ENCODE results near the gene SCGB1D4. TPM values are rescaled to one million over a fixed set of nuclear protein-coding genes. Genes with fewer than 3 reads are reported as not detected.

SCGB1D4 gene
- polyA plus RNA-seq, 1 donor (not counting 4 experiments of a cell fraction or from before 2014, with no cell fraction given) = not detected

DNA sequence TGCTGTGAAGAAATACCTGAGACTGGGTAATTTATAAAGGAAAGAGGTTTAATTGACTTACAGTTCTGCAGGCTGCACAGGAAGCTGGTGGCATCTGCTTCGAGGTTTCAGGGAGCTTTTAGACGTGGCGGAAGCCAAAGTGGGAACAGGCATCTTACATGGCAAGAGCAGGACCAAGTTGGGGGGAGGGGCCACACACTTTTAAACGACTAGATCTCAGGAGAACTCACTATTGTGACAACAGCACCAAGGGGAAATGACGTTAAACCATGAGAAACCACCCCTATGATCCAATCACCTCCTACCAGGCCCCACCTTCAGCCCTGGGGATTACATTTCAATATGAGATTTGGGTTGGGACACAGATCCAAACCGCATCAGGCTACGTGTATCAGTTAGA is 11.1 kb upstream of the SCGB1D4 start:
- no peak for TF ChIP-seq EZH2 (IDR thresholded peaks at IDR 0.05; ENCODE audit: low read length)
- TF ChIP-seq, protein P1, sequence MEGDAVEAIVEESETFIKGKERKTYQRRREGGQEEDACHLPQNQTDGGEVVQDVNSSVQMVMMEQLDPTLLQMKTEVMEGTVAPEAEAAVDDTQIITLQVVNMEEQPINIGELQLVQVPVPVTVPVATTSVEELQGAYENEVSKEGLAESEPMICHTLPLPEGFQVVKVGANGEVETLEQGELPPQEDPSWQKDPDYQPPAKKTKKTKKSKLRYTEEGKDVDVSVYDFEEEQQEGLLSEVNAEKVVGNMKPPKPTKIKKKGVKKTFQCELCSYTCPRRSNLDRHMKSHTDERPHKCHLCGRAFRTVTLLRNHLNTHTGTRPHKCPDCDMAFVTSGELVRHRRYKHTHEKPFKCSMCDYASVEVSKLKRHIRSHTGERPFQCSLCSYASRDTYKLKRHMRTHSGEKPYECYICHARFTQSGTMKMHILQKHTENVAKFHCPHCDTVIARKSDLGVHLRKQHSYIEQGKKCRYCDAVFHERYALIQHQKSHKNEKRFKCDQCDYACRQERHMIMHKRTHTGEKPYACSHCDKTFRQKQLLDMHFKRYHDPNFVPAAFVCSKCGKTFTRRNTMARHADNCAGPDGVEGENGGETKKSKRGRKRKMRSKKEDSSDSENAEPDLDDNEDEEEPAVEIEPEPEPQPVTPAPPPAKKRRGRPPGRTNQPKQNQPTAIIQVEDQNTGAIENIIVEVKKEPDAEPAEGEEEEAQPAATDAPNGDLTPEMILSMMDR (optimal IDR thresholded peaks at IDR 0.05 in 1 of 3, IDR thresholded peaks at IDR 0.05 in 1 of 3, conservative IDR thresholded peaks at IDR 0.05 in 1 of 3; ENCODE audit: extremely low read depth in 1 of 3, insufficient read depth in 2 of 3, low read length in 3 of 3) = no peak
- no peak overlapping the region for H3K4me2 ChIP-seq (ENCODE audit: control insufficient read depth, extremely low read depth, insufficient read depth, low read depth, low read length)

DNA sequence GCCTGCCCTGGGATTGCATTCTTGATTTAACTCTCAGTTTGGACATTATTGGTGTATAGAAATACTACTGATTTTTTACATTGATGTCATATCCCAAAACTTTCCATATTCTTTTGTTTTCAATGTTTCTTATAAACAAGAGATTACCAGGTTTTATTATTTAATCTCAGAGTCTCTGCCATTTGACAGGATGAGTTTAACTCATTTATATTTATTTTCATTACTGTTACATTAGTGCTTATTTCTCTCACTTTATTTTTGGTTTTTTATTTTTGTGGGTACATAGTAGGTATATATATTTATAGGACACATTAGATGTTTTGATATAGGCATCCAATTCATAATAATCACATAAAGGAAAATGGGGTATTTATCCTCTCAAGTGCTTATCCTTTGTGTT is 9.1 kb upstream of the SCGB1D4 start:
- Histone ChIP-seq H3K4me1 (ENCODE audit: control insufficient read depth, extremely low read depth, insufficient read depth, low read length) (no peaks in the 10 kb centered on the region), H2AFZ (ENCODE audit: control insufficient read depth, low read length) (no peak overlapping the region), H3K9ac (ENCODE audit: control insufficient read depth, extremely low read depth, insufficient read depth, low read length) (no peak overlapping the region), H3K4me3 (ENCODE audit: control insufficient read depth in 2 of 3, extremely low read depth in 1 of 3, insufficient read depth in 2 of 3, low read depth in 1 of 3, low read length in 3 of 3) (no peak overlapping the region), H4K20me1 (ENCODE audit: control insufficient read depth, extremely low read depth, insufficient read depth, low read length) (no peaks in the 10 kb centered on the region), H3K9me1 (ENCODE audit: control insufficient read depth, extremely low read depth, insufficient read depth, low read length) (no peaks in the 10 kb centered on the region), H3K4me2 (ENCODE audit: control insufficient read depth, extremely low read depth, insufficient read depth, low read depth, low read length) (no peak overlapping the region), H3K79me2 (ENCODE audit: control insufficient read depth, insufficient read depth, low read length) (no peaks in the 10 kb centered on the region), H3K27ac (ENCODE audit: control insufficient read depth, insufficient read depth, low read length) (no peak overlapping the region), H3K9me3 (ENCODE audit: control insufficient read depth, low read depth, low read length) (no peaks in the 10 kb centered on the region), H3K27me3 (ENCODE audit: control insufficient read depth, extremely low read depth, insufficient read depth, low read length) (no peaks in the 10 kb centered on the region), H3K36me3 (ENCODE audit: control insufficient read depth in 2 of 2, extremely low read depth in 1 of 2, insufficient read depth in 2 of 2, low read length in 2 of 2) (no peaks in the 10 kb centered on the region)
- dilution Hi-C loops (cut with MboI; ENCODE audit: extremely low pct_ligation_motif_present, low sequenced_read_pairs) = no loop called here
- DNase-seq (ENCODE audit: low read depth, low spot score) = no peak
- no peak for TF ChIP-seq EZH2 (IDR thresholded peaks at IDR 0.05; ENCODE audit: low read length)
- TF ChIP-seq, protein P1 (optimal IDR thresholded peaks at IDR 0.05 in 1 of 3, IDR thresholded peaks at IDR 0.05 in 1 of 3, conservative IDR thresholded peaks at IDR 0.05 in 1 of 3; ENCODE audit: extremely low read depth in 1 of 3, insufficient read depth in 2 of 3, low read length in 3 of 3) = no peak
- no peak for FAIRE-seq

More for the DNA sequence above, 11.1 kb upstream of the SCGB1D4 start:
- FAIRE-seq (no peak), DNase-seq (ENCODE audit: low read depth, low spot score) (no peak)
- Histone ChIP-seq H3K4me1 (ENCODE audit: control insufficient read depth, extremely low read depth, insufficient read depth, low read length) (no peaks in the 10 kb centered on the region), H3K9ac (ENCODE audit: control insufficient read depth, extremely low read depth, insufficient read depth, low read length) (no peak overlapping the region), H3K36me3 (ENCODE audit: control insufficient read depth in 2 of 2, extremely low read depth in 1 of 2, insufficient read depth in 2 of 2, low read length in 2 of 2) (no peaks in the 10 kb centered on the region), H3K27me3 (ENCODE audit: control insufficient read depth, extremely low read depth, insufficient read depth, low read length) (no peaks in the 10 kb centered on the region), H3K27ac (ENCODE audit: control insufficient read depth, insufficient read depth, low read length) (no peak overlapping the region), H3K9me1 (ENCODE audit: control insufficient read depth, extremely low read depth, insufficient read depth, low read length) (no peaks in the 10 kb centered on the region), H3K79me2 (ENCODE audit: control insufficient read depth, insufficient read depth, low read length) (no peaks in the 10 kb centered on the region), H3K4me3 (ENCODE audit: control insufficient read depth in 2 of 3, extremely low read depth in 1 of 3, insufficient read depth in 2 of 3, low read depth in 1 of 3, low read length in 3 of 3) (no peak overlapping the region), H2AFZ (ENCODE audit: control insufficient read depth, low read length) (no peak overlapping the region), H4K20me1 (ENCODE audit: control insufficient read depth, extremely low read depth, insufficient read depth, low read length) (no peaks in the 10 kb centered on the region), H3K9me3 (ENCODE audit: control insufficient read depth, low read depth, low read length) (no peaks in the 10 kb centered on the region)
- dilution Hi-C loops (cut with MboI; ENCODE audit: extremely low pct_ligation_motif_present, low sequenced_read_pairs) = no loop called here
